Endothelial cell of umbilical vein (primary cell): Measurements from ENCODE around the gene CEP152. TPM values are rescaled to one million over a fixed set of nuclear protein-coding genes. Genes with fewer than 3 reads are reported as not detected.

Experiments used
- BruUV-seq: library from RNA; stranded (reverse); fragments of 400-500 nt; replicated peaks from 2 replicates; lab custom pipeline; 2021; lab: Mats Ljungman, UMichigan
- CTCF ChIA-PET: fragments of 300-600, 350-600 bp; sonication (Branson Sonifier 250); formaldehyde crosslinking; loops from one replicate; lab custom pipeline; 2021; ENCODE audit warnings: antibody characterized with exemption, inconsistent platforms; lab: Charles Lee
- POLR2A ChIA-PET: fragments of 300-600, 350-600 bp; sonication (Branson Sonifier 250); formaldehyde crosslinking; loops from one replicate; lab custom pipeline; 2021; ENCODE audit warnings: antibody characterized with exemption, inconsistent platforms; lab: Charles Lee
- DNase-seq: peaks from one replicate; pipeline ENCODE4 v3.0.0-alpha.2; 2011; ENCODE audit warnings: low read depth, low spot score
- FAIRE-seq: peaks from 2 replicates; lab custom pipeline; 2011; peaks lifted over from hg19 to GRCh38; lab: Jason Lieb, UNC
- H2AFZ ChIP-seq: 2 replicates; pipeline ENCODE4 v1.6.0; 2012; ENCODE audit warnings: low read depth, low read length, control low read depth, inconsistent platforms
- H3K27ac ChIP-seq: 2 replicates; pipeline ENCODE4 v1.5.1; 2011; ENCODE audit warnings: low read depth, mild to moderate bottlenecking, control low read depth, low read length, moderate library complexity; ENCODE audit not compliant: insufficient read depth
- H3K27me3 ChIP-seq, 2 experiments: 2 replicates each; pipeline versions ENCODE4 v1.6.0 to v1.6.1; 2011; ENCODE audit warnings: low read length in 2 of 2, mixed read lengths in 1 of 2; ENCODE audit not compliant: control insufficient read depth in 2 of 2, insufficient read depth in 2 of 2
- H3K36me3 ChIP-seq, 2 experiments: 2 replicates in 1 of 2; 3 replicates in 1 of 2; pipeline ENCODE4 v1.5.1; 2011; ENCODE audit warnings: low read length in 2 of 2, mild to moderate bottlenecking in 1 of 2, moderate library complexity in 1 of 2; ENCODE audit not compliant: control insufficient read depth in 2 of 2, insufficient read depth in 2 of 2; ENCODE audit errors: extremely low read depth in 1 of 2
- H3K4me1 ChIP-seq: 3 replicates; pipeline ENCODE4 v1.5.1; 2011; ENCODE audit warnings: mild to moderate bottlenecking, low read length; ENCODE audit not compliant: control insufficient read depth, insufficient read depth; ENCODE audit errors: extremely low read depth
- H3K4me2 ChIP-seq: 2 replicates; pipeline ENCODE4 v1.6.1; 2011; ENCODE audit warnings: low read length, control low read depth, mixed read lengths; ENCODE audit not compliant: insufficient read depth
- H3K4me3 ChIP-seq, 3 experiments: fragments of 200-600 bp in 1 of 3; sonication (generic), shearing (Covaris generic) in 1 of 3; replicated peaks in 1 of 3; 2 replicates each; pipeline ENCODE4 v1.5.1; 2011 to 2016; ENCODE audit warnings: control low read depth in 3 of 3, low read length in 3 of 3, mild to moderate bottlenecking in 2 of 3, inconsistent platforms in 1 of 3, low read depth in 1 of 3, moderate library complexity in 1 of 3; ENCODE audit not compliant: insufficient read depth in 1 of 3
- H3K79me2 ChIP-seq: 2 replicates; pipeline ENCODE4 v1.6.0; 2012; ENCODE audit warnings: low read length, inconsistent platforms; ENCODE audit not compliant: control insufficient read depth, insufficient read depth
- H3K9ac ChIP-seq: replicated peaks from 2 replicates; pipeline ENCODE3; 2011; ENCODE audit warnings: low read length, control low read depth; ENCODE audit not compliant: insufficient read depth; ENCODE audit errors: extremely low read depth
- H3K9me1 ChIP-seq: replicated peaks from 3 replicates; pipeline ENCODE4 v1.6.0; 2011; ENCODE audit warnings: mild to moderate bottlenecking, low read length; ENCODE audit not compliant: control insufficient read depth, insufficient read depth; ENCODE audit errors: extremely low read depth
- H3K9me3 ChIP-seq: replicated peaks from 2 replicates; pipeline ENCODE4 v1.5.1; 2012; ENCODE audit warnings: low read length, inconsistent platforms; ENCODE audit not compliant: control insufficient read depth, insufficient read depth
- H4K20me1 ChIP-seq: replicated peaks from 2 replicates; pipeline ENCODE3; 2011; ENCODE audit warnings: mild to moderate bottlenecking, low read length; ENCODE audit not compliant: control insufficient read depth, insufficient read depth; ENCODE audit errors: extremely low read depth
- CTCF ChIP-seq, 2 donors: IDR thresholded peaks; 1 replicate in 1 of 2; 2 replicates in 1 of 2; pipeline ENCODE4 v1.5.1; 2011; ENCODE audit warnings: low read length in 2 of 2, mild to moderate bottlenecking in 2 of 2, moderate library complexity in 2 of 2, control low read depth in 1 of 2, inconsistent platforms in 1 of 2, low read depth in 1 of 2; ENCODE audit not compliant: insufficient read depth in 1 of 2; ENCODE audit errors: extremely low read depth in 1 of 2
- EZH2 ChIP-seq: IDR thresholded peaks from 2 replicates; pipeline ENCODE4 v1.6.1; 2012; ENCODE audit warnings: borderline replicate concordance, low read depth, mild to moderate bottlenecking, moderate library complexity, low read length, inconsistent platforms; ENCODE audit not compliant: severe bottlenecking
- FOS ChIP-seq: IDR thresholded peaks from 2 replicates; pipeline ENCODE4 v1.6.1; 2011; ENCODE audit warnings: mild to moderate bottlenecking, low read length, moderate library complexity, borderline replicate concordance; ENCODE audit not compliant: insufficient read depth
- GATA2 ChIP-seq: IDR thresholded peaks from 2 replicates; pipeline ENCODE4 v1.7.0; 2011; ENCODE audit warnings: low read depth, mild to moderate bottlenecking, moderate library complexity, mixed read lengths, low read length; ENCODE audit not compliant: insufficient read length, insufficient read depth
- JUN ChIP-seq: IDR thresholded peaks from 2 replicates; pipeline ENCODE4 v1.6.1; 2011; ENCODE audit warnings: borderline replicate concordance, low read depth; ENCODE audit not compliant: insufficient read length, insufficient read depth
- MAX ChIP-seq: IDR thresholded peaks from 2 replicates; pipeline ENCODE4 v1.6.1; 2011; ENCODE audit not compliant: insufficient read depth, insufficient read length
- MYC ChIP-seq: IDR thresholded peaks from one replicate; pipeline ENCODE4 v1.6.1; 2011; ENCODE audit warnings: mild to moderate bottlenecking, low read depth, low read length
- POLR2A ChIP-seq: IDR thresholded peaks from 2 replicates; pipeline ENCODE4 v1.6.1; 2012; ENCODE audit warnings: low read depth, mild to moderate bottlenecking, control low read depth, low read length
- POLR2AphosphoS5 ChIP-seq: IDR thresholded peaks from 2 replicates; pipeline ENCODE4 v1.6.1; 2012; ENCODE audit warnings: low read depth, mild to moderate bottlenecking, control low read depth, low read length, moderate library complexity; ENCODE audit not compliant: insufficient read depth
- dilution Hi-C: fragments of 300-500 bp; cut with MboI; formaldehyde crosslinking; loops from one replicate; pipeline ENCODE4 v1.15.0; 2019; ENCODE audit warnings: low sequenced_read_pairs; ENCODE audit not compliant: extremely low pct_ligation_motif_present
- intact Hi-C: fragments of 100-400 bp; cut with micrococcal nuclease; formaldehyde crosslinking; loops from one replicate; pipeline ENCODE4 v1.10.0; 2022
- polyA plus RNA-seq, 4 experiments: library from polyadenylated mRNA; depleted of rRNA in 3 of 4; stranded (reverse) in 3 of 4; unstranded in 1 of 4; fragments of >200 nt; gene quantifications; 2 replicates each; pipeline versions ENCODE4 v1.2.1 to v1.2.3, GENCODE V29; 2011 to 2012; ENCODE audit warnings: missing spikeins in 1 of 4
- total RNA-seq: library from RNA; stranded (reverse); gene quantifications from 2 replicates; pipeline ENCODE4 v1.2.3, GENCODE V29; 2021

Gene CEP152
- total and polyA plus RNA-seq, 2 donors (not counting 3 experiments of a cell fraction or from before 2014, with no cell fraction given) = 3.0 to 15.7 TPM

DNA sequence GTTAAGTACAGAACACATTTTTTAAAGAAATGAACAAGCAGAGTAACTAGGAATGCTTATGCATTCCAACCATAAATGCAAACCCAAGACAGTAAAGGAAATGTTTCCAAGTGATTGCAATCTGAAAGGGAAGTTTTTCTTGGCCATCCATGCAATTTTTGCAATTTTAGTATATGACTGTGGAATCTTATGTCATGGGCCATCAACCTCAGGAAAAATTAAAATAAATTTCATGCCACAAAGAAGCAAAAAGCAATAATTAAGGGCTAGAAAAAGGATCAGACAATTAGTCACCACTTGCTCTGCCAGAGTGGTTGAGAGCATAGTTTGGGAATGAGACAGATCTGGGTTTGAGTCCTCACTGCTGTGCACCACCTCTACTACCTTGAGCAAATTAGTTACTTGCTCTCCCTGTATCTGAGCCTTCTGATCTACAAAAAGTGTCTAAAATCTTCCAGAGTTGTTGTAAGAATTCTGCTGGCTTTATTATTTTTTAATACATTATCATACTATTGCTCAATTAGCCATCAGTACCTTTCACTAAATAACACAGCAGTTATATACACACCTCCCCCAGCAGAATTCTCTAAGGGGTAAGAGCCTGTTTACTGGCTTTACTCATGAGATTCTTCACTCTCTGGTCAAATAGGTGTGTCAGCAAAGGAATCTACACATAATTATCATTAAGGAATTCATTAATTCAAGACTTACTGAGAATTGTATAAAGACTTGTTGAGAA is 115.6 kb downstream of the CEP152 start:
- Histone ChIP-seq H4K20me1 (no peaks in the 10 kb centered on the region), H3K79me2 (no peaks in the 10 kb centered on the region), H3K27me3 (no peaks in the 10 kb centered on the region), H2AFZ (no peak overlapping the region), H3K9ac (no peak overlapping the region), H3K4me2 (peak overlapping the region; percentile 19), H3K4me3 (no peak overlapping the region), H3K4me1 (peaks cover 28% of the 10 kb centered on the region), H3K9me3 (no peaks in the 10 kb centered on the region), H3K27ac (no peak overlapping the region), H3K36me3 (no peaks in the 10 kb centered on the region), H3K9me1 (no peaks in the 10 kb centered on the region)
- ChIA-PET POLR2A (no interaction called here), CTCF (no interaction called here)
- TF ChIP-seq CTCF (IDR thresholded peaks at IDR 0.05; ENCODE audit: extremely low read depth in 1 of 2, insufficient read depth in 1 of 2, low read depth in 1 of 2, low read length in 2 of 2) (no peak), FOS (peak; percentile 69), GATA2 (peak; percentile 99), MAX (no peak), JUN (no peak), POLR2AphosphoS5 (peak; percentile 81), EZH2 (no peak), POLR2A (peak; percentile 31), MYC (no peak)
- dilution Hi-C loops (no loop called here), intact Hi-C loops (loop anchor here (2.0 to 5.0 kb wide), 2 partner anchors 50 to 338 kb away; partner anchors contain the start of gene FBN1)
- no TSS peak for BruUV-seq
- peak; percentile 74 for FAIRE-seq
- peak; percentile 79 for DNase-seq
